Adrenal gland (tissue), 12 donors: ENCODE measurements around the gene PFKP. TPM values are rescaled to one million over a fixed set of nuclear protein-coding genes. Genes with fewer than 3 reads are reported as not detected.
A peak's percentile ranks its signal among the peaks of the same experiment; 100 is the strongest.

Source experiments
- DNase-seq, 7 donors: peaks; one replicate each; pipeline ENCODE4 v3.0.0-alpha.2; 2019 to 2020
- H3K27ac ChIP-seq, 5 donors: fragments of 200-600 bp; sonication (generic) in 4 of 5; 1 replicate in 3 of 5; 2 replicates in 2 of 5; pipeline versions ENCODE4 v1.5.1 to v1.8.0; 2016 to 2020; ENCODE audit warnings: mild to moderate bottlenecking in 1 of 5
- H3K27me3 ChIP-seq: fragments of 200-600 bp; 2 replicates; pipeline ENCODE4 v1.8.0; 2021
- H3K36me3 ChIP-seq, 2 donors: fragments of 200-600 bp; replicated peaks in 1 of 2; 1 replicate in 1 of 2; 2 replicates in 1 of 2; pipeline versions ENCODE4 v1.5.1 to v1.8.0; 2018 to 2022
- H3K4me1 ChIP-seq, 2 donors: fragments of 200-600 bp; replicated peaks in 1 of 2; 1 replicate in 1 of 2; 2 replicates in 1 of 2; pipeline versions ENCODE4 v1.5.1 to v1.8.0; 2018 to 2021
- H3K4me3 ChIP-seq, 4 donors: fragments of 200-600 bp; sonication (generic) in 3 of 4; one replicate each; pipeline ENCODE4 v1.5.1; 2016 to 2018
- H3K9me3 ChIP-seq, 3 donors: fragments of 200-600 bp; sonication (generic) in 1 of 3; replicated peaks in 1 of 3; 1 replicate in 2 of 3; 2 replicates in 1 of 3; pipeline versions ENCODE4 v1.5.1 to v1.8.0; 2016 to 2021
- POLR2A ChIP-seq, 2 donors: fragments of 450-650 bp; IDR thresholded peaks; one replicate each; pipeline ENCODE4 v1.6.1; 2017; ENCODE audit warnings: antibody characterized with exemption in 2 of 2, mild to moderate bottlenecking in 2 of 2, moderate library complexity in 1 of 2
- WGBS, 4 donors: extraction: QIAGEN DNeasy Blood & Tissue Kit in 2 of 4; methylation state at CpG; one replicate each; pipeline versions ENCODE4 v1.1.5 to v1.1.7; 2013 to 2017; 5-methylcytosine and 5-hydroxymethylcytosine counted together
- intact Hi-C, 2 donors: fragments of 100-400 bp; cut with DNase I; formaldehyde crosslinking; loops; one replicate each; pipeline versions ENCODE4 v1.14.1 to v1.15.0; 2022 to 2023
- polyA plus RNA-seq, 3 donors: library from polyadenylated mRNA; stranded (reverse); fragments of 200-250 nt in 2 of 3; fragments of 350-450 nt in 1 of 3; fragmentation: Illumina TruSeq in 1 of 3; extraction: RNeasy Lipid Tissue Mini Kit (QIAGEN cat#74804) in 1 of 3; gene quantifications; one replicate each; pipeline ENCODE4 v1.2.3, GENCODE V29; 2013 to 2014
- total RNA-seq, 9 donors: library from RNA; depleted of rRNA in 4 of 9; stranded (reverse); fragments of >200 nt in 4 of 9; fragments of 120-200 nt in 1 of 9; fragmentation: NEBNext Ultra II Directional in 1 of 9; extraction: Animal tissue kit (Norgen Biotek cat#: 25700) in 1 of 9; gene quantifications; one replicate each; pipeline versions ENCODE4 v1.1.0 to v1.2.4, GENCODE V29; 2013 to 2023
- TF ChIP-seq, protein P1 (sequence below), 6 experiments: fragments of 450-650 bp in 4 of 6; fragments of 200-600 bp in 2 of 6; sonication (generic) in 1 of 6; IDR thresholded peaks; 1 replicate in 5 of 6; 2 replicates in 1 of 6; pipeline versions ENCODE4 v1.5.1 to v1.8.0; 2016 to 2021; ENCODE audit warnings: antibody characterized with exemption in 6 of 6, mild to moderate bottlenecking in 2 of 6, moderate library complexity in 1 of 6
- donor health status: healthy with polysubstance abuse.
- donor health status: Bipolar disorder and iron deficiency.
- donor health status: DM: yes; HTN: yes; CAD: no.
- donor health status: DM: no; HTN: no; CAD: no.
- donor health status: DM: no; HTN: no; CAD: no.
- donor health status: DM: yes; HTN: yes; CAD: no.

PFKP gene
- total and polyA plus RNA-seq, 12 donors = 4.6 to 46.6 (median 16.4) TPM

DNA sequence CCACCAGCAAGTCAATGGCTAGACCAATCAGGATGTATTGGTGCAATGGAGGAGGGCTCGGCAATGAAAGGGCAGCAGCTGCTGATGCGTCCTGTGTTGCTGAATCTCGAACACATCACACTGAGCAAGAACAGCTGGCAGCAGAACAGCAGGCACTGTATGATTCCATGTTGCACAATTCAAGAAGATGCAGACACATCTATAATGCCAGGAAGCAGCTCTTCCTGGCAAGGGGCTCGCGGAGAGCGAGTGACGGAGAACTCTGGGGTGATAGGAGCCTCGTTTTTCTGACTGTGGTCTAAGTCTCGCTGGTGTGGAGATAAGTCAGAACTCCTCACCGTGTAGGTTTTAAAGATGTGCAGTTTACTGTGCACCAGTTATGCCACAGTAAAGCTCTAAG is 24.8 kb upstream of the PFKP start:
- no peak overlapping the region for H3K27ac ChIP-seq
- WGBS, 4 donors = 61 to 74% (median 69%) methylated on average over 10 of the region's 10 CpGs
- H3K36me3 ChIP-seq = no peaks in the 10 kb centered on the region
- TF ChIP-seq, protein P1, sequence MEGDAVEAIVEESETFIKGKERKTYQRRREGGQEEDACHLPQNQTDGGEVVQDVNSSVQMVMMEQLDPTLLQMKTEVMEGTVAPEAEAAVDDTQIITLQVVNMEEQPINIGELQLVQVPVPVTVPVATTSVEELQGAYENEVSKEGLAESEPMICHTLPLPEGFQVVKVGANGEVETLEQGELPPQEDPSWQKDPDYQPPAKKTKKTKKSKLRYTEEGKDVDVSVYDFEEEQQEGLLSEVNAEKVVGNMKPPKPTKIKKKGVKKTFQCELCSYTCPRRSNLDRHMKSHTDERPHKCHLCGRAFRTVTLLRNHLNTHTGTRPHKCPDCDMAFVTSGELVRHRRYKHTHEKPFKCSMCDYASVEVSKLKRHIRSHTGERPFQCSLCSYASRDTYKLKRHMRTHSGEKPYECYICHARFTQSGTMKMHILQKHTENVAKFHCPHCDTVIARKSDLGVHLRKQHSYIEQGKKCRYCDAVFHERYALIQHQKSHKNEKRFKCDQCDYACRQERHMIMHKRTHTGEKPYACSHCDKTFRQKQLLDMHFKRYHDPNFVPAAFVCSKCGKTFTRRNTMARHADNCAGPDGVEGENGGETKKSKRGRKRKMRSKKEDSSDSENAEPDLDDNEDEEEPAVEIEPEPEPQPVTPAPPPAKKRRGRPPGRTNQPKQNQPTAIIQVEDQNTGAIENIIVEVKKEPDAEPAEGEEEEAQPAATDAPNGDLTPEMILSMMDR (IDR thresholded peaks at IDR 0.05) = no peak
- TF ChIP-seq POLR2A (IDR thresholded peaks at IDR 0.05) = no peak
- H3K9me3 ChIP-seq = no peaks in the 10 kb centered on the region
- H3K4me1 ChIP-seq = peaks cover 0 to 11% of the 10 kb centered on the region in 2 donors
- DNase-seq = no peak
- intact Hi-C loops = loop anchor here in 1 of 2 donors (10.0 kb wide), 2 partner anchors 108 to 208 kb away; no protein-coding TSS in a partner anchor
- no peaks in the 10 kb centered on the region for H3K27me3 ChIP-seq
- no peak overlapping the region for H3K4me3 ChIP-seq

GRCh38 chr10:3043512-3044368 is 23.6 kb upstream of the PFKP start:
- intact Hi-C loops = loop anchor here in 1 of 2 donors (10.0 kb wide), 2 partner anchors 109 to 209 kb away; no protein-coding TSS in a partner anchor
- H3K4me3 ChIP-seq = no peak overlapping the region
- no peak overlapping the region for H3K27ac ChIP-seq
- no peaks in the 10 kb centered on the region for H3K9me3 ChIP-seq
- H3K27me3 ChIP-seq = no peaks in the 10 kb centered on the region
- H3K36me3 ChIP-seq = no peaks in the 10 kb centered on the region
- TF ChIP-seq, protein P1 (IDR thresholded peaks at IDR 0.05) = peak; percentile 35 to 72 (median 64)
- TF ChIP-seq POLR2A (IDR thresholded peaks at IDR 0.05) = no peak
- WGBS, 4 donors = 26 to 33% (median 29%) methylated on average over 16 of the region's 16 CpGs
- peaks cover 0 to 11% of the 10 kb centered on the region in 2 donors for H3K4me1 ChIP-seq
- DNase-seq = peak; percentile 35 to 82 (median 68)

DNA sequence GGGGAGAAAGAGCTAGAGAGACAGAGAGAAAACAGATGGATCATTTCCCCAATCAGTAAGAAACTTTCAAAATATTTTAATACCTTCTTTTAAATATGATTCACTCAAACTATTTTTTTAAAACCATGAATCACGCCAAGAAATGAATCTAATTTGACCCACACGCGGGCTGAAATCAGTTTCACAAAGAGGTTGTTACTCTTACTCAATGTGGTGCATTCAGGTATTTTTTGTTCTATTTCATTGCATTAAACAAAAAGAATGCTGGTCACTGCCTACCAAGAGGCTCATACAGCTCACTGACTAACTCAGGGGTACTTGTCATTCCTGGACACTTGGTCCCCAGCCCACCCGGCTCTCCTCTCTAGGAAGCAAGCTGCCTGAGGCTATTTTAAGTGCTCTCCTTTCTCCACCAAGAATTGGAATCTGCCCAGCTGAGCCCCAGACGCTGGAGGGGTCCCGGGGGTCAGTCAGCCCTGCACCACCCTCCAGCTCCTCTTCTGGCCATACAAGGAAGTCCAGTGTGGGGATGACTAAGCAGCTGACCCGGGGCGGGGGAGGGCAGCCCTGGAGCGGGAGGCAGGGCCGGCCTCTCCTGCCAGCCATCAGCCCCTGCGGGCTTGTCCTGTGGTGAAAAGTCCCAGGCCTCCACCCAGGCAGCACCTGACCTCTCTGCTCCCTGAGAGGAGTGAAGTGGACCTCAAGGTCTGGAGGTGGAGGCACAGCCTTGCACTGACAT is 21.7 kb upstream of the PFKP start:
- Histone ChIP-seq H3K4me3 (no peak overlapping the region), H3K27ac (peak overlapping the region in 2 of 5 donors; percentile 24 to 65), H3K36me3 (no peaks in the 10 kb centered on the region), H3K9me3 (no peaks in the 10 kb centered on the region), H3K27me3 (no peaks in the 10 kb centered on the region), H3K4me1 (peaks cover 0 to 11% of the 10 kb centered on the region in 2 donors)
- WGBS, 4 donors = 24 to 40% (median 32%) methylated on average over 4 to 11 of the region's 11 CpGs
- intact Hi-C loops = loop anchor here (5.0 to 10.0 kb wide), 3 partner anchors 111 to 211 kb away; no protein-coding TSS in a partner anchor
- peak; percentile 45 to 75 (median 62) for DNase-seq
- TF ChIP-seq POLR2A (IDR thresholded peaks at IDR 0.05) = no peak
- TF ChIP-seq, protein P1 (IDR thresholded peaks at IDR 0.05) = peak in 3 of 6 experiments; percentile 17 to 52 (median 50)
